GM19043 (cell line): ENCODE results near the gene EHMT1.
A peak's percentile ranks its signal among the peaks of the same experiment; 100 is the strongest.
"Not testable (repeated sequence)": the region's sequence is repeated elsewhere in the genome, so short reads cannot be mapped to it uniquely, and the experiment has no call there.

Source experiments
- ATAC-seq: cut with Tn5 transposase; IDR thresholded peaks from one replicate; pipeline ENCODE4 v1.9.1; 2021; ENCODE audit warnings: low read depth; ENCODE audit not compliant: unreplicated experiment

EHMT1 gene

GRCh38 chr9:137614631-137615386 is 4.0 kb upstream of the EHMT1 start:
- ATAC-seq, result no peak

GRCh38 chr9:137615387-137615871 is 3.4 kb upstream of the EHMT1 start:
- no peak for ATAC-seq

- peak; percentile 22 for ATAC-seq
These were observed 639 bp downstream of the EHMT1 start for GRCh38 chr9:137619240-137620047.

GRCh38 chr9:137620048-137620405 is 1.2 kb downstream of the EHMT1 start:
- no peak for ATAC-seq

GRCh38 chr9:137620581-137620980 is 1.8 kb downstream of the EHMT1 start:
- ATAC-seq, result no peak

- ATAC-seq, result no peak
These were observed 2.4 kb downstream of the EHMT1 start for GRCh38 chr9:137621131-137621757.

- not testable (repeated sequence) for ATAC-seq
These were observed 3.4 kb downstream of the EHMT1 start for GRCh38 chr9:137622211-137622610.

GRCh38 chr9:137626464-137626863 is 7.7 kb downstream of the EHMT1 start:
- ATAC-seq, result no peak

- not testable (repeated sequence) for ATAC-seq
These were observed 8.6 kb downstream of the EHMT1 start for GRCh38 chr9:137627406-137627805.

GRCh38 chr9:137630126-137630525 is 11.3 kb downstream of the EHMT1 start:
- no peak for ATAC-seq

- ATAC-seq, result no peak
These were observed 11.9 kb downstream of the EHMT1 start for GRCh38 chr9:137630679-137631078.

GRCh38 chr9:137631345-137632229 is 12.8 kb downstream of the EHMT1 start:
- ATAC-seq, result no peak

GRCh38 chr9:137632230-137633161 is 13.7 kb downstream of the EHMT1 start:
- no peak for ATAC-seq

GRCh38 chr9:137634016-137634415 is 15.2 kb downstream of the EHMT1 start:
- ATAC-seq, result no peak

GRCh38 chr9:137638680-137639079 is 19.9 kb downstream of the EHMT1 start:
- ATAC-seq, result no peak

GRCh38 chr9:137639303-137640051 is 20.7 kb downstream of the EHMT1 start:
- peak; percentile 49 for ATAC-seq

GRCh38 chr9:137640862-137641261 is 22.1 kb downstream of the EHMT1 start:
- ATAC-seq, result no peak

- no peak for ATAC-seq
These were observed 23.4 kb downstream of the EHMT1 start for GRCh38 chr9:137642118-137642601.
